GM12878 (cell line): ENCODE data around the gene TTC19.

Experiments
- CTCF ChIP-seq, 3 experiments: IDR thresholded peaks in 2 of 3; conservative IDR thresholded peaks in 1 of 3; 2 replicates each; pipeline ENCODE4 v1.5.1; 2011; ENCODE audit warnings: low read depth in 3 of 3, low read length in 3 of 3, mild to moderate bottlenecking in 3 of 3, control low read depth in 2 of 3, moderate library complexity in 2 of 3, inconsistent platforms in 1 of 3, mixed read lengths in 1 of 3; ENCODE audit not compliant: control insufficient read depth in 2 of 3, insufficient read depth in 1 of 3; ENCODE audit errors: extremely low read depth in 1 of 3
- EGR1 ChIP-seq, 2 experiments: IDR thresholded peaks; 1 replicate in 1 of 2; 2 replicates in 1 of 2; pipeline ENCODE4 v1.6.1; 2011 to 2012; ENCODE audit warnings: low read depth in 2 of 2, low read length in 2 of 2, borderline replicate concordance in 1 of 2, mild to moderate bottlenecking in 1 of 2, moderate library complexity in 1 of 2
- GABPA ChIP-seq: IDR thresholded peaks from 2 replicates; pipeline ENCODE4 v1.6.1; 2014; ENCODE audit warnings: antibody characterized with exemption, low read depth, mild to moderate bottlenecking, inconsistent platforms
- POLR2AphosphoS5 ChIP-seq: IDR thresholded peaks from 2 replicates; pipeline ENCODE4 v1.6.1; 2011; ENCODE audit warnings: mild to moderate bottlenecking, low read length, inconsistent platforms
- RAD21 ChIP-seq: IDR thresholded peaks from 2 replicates; pipeline ENCODE4 v1.6.1; 2011; ENCODE audit warnings: mild to moderate bottlenecking, low read depth, low read length, moderate library complexity; ENCODE audit not compliant: insufficient read depth
- RELA ChIP-seq: fragments of 450-650 bp; IDR thresholded peaks from 2 replicates; pipeline ENCODE4 v1.8.0; 2014; ENCODE audit warnings: borderline replicate concordance; ENCODE audit not compliant: partially characterized antibody
- REST ChIP-seq: IDR thresholded peaks from 2 replicates; pipeline ENCODE4 v1.6.1; 2012; ENCODE audit warnings: mild to moderate bottlenecking, low read depth, low read length
- SKIL ChIP-seq: fragments of 450-650 bp; IDR thresholded peaks from 2 replicates; pipeline ENCODE4 v1.6.1; 2017; ENCODE audit warnings: mild to moderate bottlenecking, low read depth, inconsistent platforms; ENCODE audit not compliant: poor library complexity, severe bottlenecking
- SPI1 ChIP-seq: IDR thresholded peaks from 2 replicates; pipeline ENCODE4 v1.6.1; 2011; ENCODE audit warnings: low read depth, mild to moderate bottlenecking, low read length, moderate library complexity, borderline replicate concordance; ENCODE audit not compliant: insufficient read depth
- TARDBP ChIP-seq: IDR thresholded peaks from 2 replicates; pipeline ENCODE4 v1.6.1; 2016; ENCODE audit warnings: borderline replicate concordance
- YBX1 ChIP-seq: fragments of 450-650 bp; IDR thresholded peaks from 2 replicates; pipeline ENCODE4 v1.6.1; 2016; ENCODE audit warnings: antibody characterized with exemption
- ZBTB40 ChIP-seq: fragments of 450-650 bp; IDR thresholded peaks from 2 replicates; pipeline ENCODE4 v1.6.1; 2016; ENCODE audit warnings: mild to moderate bottlenecking, moderate library complexity, borderline replicate concordance

GRCh38 chr17:15981646-15982580, 17.7 kb upstream of the TTC19 start:
- TF ChIP-seq SPI1 (no peak), POLR2AphosphoS5 (no peak), CTCF (IDR thresholded peaks at IDR 0.05 in 2 of 3, conservative IDR thresholded peaks at IDR 0.05 in 1 of 3; ENCODE audit: control insufficient read depth in 2 of 3, extremely low read depth in 1 of 3, insufficient read depth in 1 of 3, low read depth in 3 of 3, low read length in 3 of 3) (no peak), EGR1 (IDR thresholded peaks at IDR 0.05; ENCODE audit: borderline replicate concordance in 1 of 2, low read depth in 2 of 2, low read length in 2 of 2) (no peak), REST (no peak), GABPA (no peak), ZBTB40 (no peak), RELA (no peak), RAD21 (no peak), SKIL (no peak), YBX1 (no peak), TARDBP (no peak)
